ENCODE data around the gene OR6S1.

Gene OR6S1

GRCh38 chr14:20641591-20641990 lies at the start of gene OR6S1:
Gene OR6S1, minus strand, starts transcription at chr14:20641691. Its CDS starts 0 bp downstream, at chr14:20641691.
- no peak for TF ChIP-seq CTCF (IDR thresholded peaks at IDR 0.05)
- DNase-seq, result no peak
- Histone ChIP-seq H3K9me3 (no peaks in the 10 kb centered on the region), H3K4me1 (no peaks in the 10 kb centered on the region), H3K36me3 (no peaks in the 10 kb centered on the region), H3K4me3 (no peak within 1 kb of the TSS), H3K27ac (no peak within 1 kb of the TSS), H3K27me3 (peaks cover 0 to 26% of the 10 kb centered on the region in 2 donors)
- intact Hi-C loops (cut with DNase I; ENCODE audit: low total_unique reads), result no loop called here

- no peak overlapping the region for H3K4me3 ChIP-seq
- H3K27me3 ChIP-seq, result no peaks in the 10 kb centered on the region
- DNase-seq, result peak in 1 of 2 donors; percentile 43
- H3K27ac ChIP-seq, result no peak overlapping the region
- intact Hi-C loops (cut with DNase I; ENCODE audit: low total_unique reads), result loop anchor here (5.0 kb wide), 1 partner anchor 159 kb away; no protein-coding TSS in a partner anchor
- no peaks in the 10 kb centered on the region for H3K9me3 ChIP-seq
- peak; percentile 77 to 81 for TF ChIP-seq CTCF (IDR thresholded peaks at IDR 0.05)
- H3K36me3 ChIP-seq, result peaks cover 18 to 32% (median 19%) of the 10 kb centered on the region in 3 donors
- H3K4me1 ChIP-seq, result peaks cover 0 to 32% (median 18%) of the 10 kb centered on the region in 4 donors
Observed at GRCh38 chr14:20690848-20691640, 49.6 kb upstream of the OR6S1 start.

GRCh38 chr14:20688167-20688839 lies 46.8 kb upstream of the OR6S1 start, which contains the start of gene ANG:
Gene ANG, plus strand, starts transcription at chr14:20688764. Its CDS starts 4,801 bp downstream, at chr14:20693565.
- H3K9me3 ChIP-seq, result no peaks in the 10 kb centered on the region
- no peak for TF ChIP-seq CTCF (IDR thresholded peaks at IDR 0.05)
- DNase-seq, result no peak
- peaks cover 0 to 6% (median under 1%) of the 10 kb centered on the region in 3 donors for H3K36me3 ChIP-seq
- H3K27me3 ChIP-seq, result no peaks in the 10 kb centered on the region
- H3K4me3 ChIP-seq, result no peak within 1 kb of the TSS
- intact Hi-C loops (cut with DNase I; ENCODE audit: low total_unique reads), result loop anchor here (5.0 to 10.0 kb wide), 2 partner anchors 61 to 364 kb away; no protein-coding TSS in a partner anchor
- H3K27ac ChIP-seq, result no peak within 1 kb of the TSS
- H3K4me1 ChIP-seq, result peaks cover 0 to 42% (median 22%) of the 10 kb centered on the region in 4 donors

GRCh38 chr14:20687362-20688166 lies 46.1 kb upstream of the OR6S1 start:
- no peak for TF ChIP-seq CTCF (IDR thresholded peaks at IDR 0.05)
- intact Hi-C loops (cut with DNase I; ENCODE audit: low total_unique reads), result loop anchor here (5.0 to 10.0 kb wide), 2 partner anchors 60 to 363 kb away; no protein-coding TSS in a partner anchor
- H3K4me1 ChIP-seq, result peaks cover 0 to 42% (median 22%) of the 10 kb centered on the region in 4 donors
- no peaks in the 10 kb centered on the region for H3K9me3 ChIP-seq
- no peak overlapping the region for H3K27ac ChIP-seq
- peaks cover 0 to 4% (median 0%) of the 10 kb centered on the region in 3 donors for H3K36me3 ChIP-seq
- no peak for DNase-seq
- no peaks in the 10 kb centered on the region for H3K27me3 ChIP-seq
- H3K4me3 ChIP-seq, result no peak overlapping the region

Measured in tibial artery (tissue), 4 donors.